ENCODE data around the gene PRTFDC1.

Gene PRTFDC1

DNA sequence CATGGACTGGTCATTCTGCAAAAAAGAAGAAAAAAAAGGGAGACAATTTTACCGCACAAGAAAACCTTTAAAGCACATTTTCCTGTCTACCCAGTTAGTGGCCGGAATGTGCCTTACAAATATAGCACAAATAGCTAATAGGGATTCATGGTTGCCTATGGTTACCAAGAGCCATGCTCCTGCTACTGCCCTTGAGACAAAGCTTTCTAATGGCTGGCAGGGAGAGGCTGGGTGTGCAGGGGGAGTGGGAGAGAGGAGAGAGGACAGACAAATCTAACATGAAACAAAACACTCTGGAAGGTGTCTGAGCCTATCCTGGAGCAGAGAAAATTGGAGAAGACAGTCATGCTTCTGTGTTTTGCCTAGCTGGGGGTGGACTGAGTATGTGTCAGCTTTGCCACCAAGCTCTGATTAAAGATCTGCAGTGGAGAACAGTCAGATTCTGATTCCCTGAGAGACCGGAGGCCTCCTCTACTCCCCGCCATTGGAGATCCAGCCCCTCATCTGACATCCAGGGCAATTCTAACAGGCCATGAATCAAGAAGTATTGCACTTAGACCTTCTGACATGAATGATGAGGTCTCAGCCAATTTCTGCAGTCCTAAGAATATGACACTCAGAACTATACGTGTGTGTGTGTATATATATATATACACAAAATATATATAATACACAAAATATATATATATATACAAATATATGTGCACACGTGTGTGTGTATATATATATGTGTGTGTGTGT lies 80.2 kb downstream of the PRTFDC1 start:
- DNase-seq (ENCODE audit: low spot score) = no peak

- no peak for DNase-seq (ENCODE audit: low spot score)
Measured at GRCh38 chr10:24871011-24871935, 81.1 kb downstream of the PRTFDC1 start.

- no peak for DNase-seq (ENCODE audit: low spot score)
Measured at GRCh38 chr10:24869354-24870015, 82.9 kb downstream of the PRTFDC1 start.

GRCh38 chr10:24866604-24867583 lies 85.5 kb downstream of the PRTFDC1 start:
- peak; percentile 40 for DNase-seq (ENCODE audit: low spot score)

DNA sequence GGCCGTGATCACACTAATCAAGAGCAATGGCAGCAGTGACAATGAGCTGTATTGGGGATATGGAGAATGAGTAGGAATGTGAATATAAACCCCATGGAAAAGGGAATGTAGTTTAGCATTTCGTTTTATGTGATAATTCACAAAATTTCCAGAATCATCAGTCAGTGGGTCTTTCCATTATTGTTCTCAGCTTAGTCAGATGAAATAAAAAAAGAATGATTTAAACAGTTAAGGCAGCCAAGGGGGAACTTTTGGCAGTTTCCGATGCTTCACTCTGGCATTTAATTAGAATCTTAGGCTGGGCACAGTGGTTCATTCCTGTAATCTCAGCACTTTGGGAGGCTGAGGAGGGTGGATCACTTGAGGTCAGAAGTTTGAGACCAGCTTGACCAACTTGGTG lies 86.6 kb downstream of the PRTFDC1 start:
- DNase-seq (ENCODE audit: low spot score) = no peak

DNA sequence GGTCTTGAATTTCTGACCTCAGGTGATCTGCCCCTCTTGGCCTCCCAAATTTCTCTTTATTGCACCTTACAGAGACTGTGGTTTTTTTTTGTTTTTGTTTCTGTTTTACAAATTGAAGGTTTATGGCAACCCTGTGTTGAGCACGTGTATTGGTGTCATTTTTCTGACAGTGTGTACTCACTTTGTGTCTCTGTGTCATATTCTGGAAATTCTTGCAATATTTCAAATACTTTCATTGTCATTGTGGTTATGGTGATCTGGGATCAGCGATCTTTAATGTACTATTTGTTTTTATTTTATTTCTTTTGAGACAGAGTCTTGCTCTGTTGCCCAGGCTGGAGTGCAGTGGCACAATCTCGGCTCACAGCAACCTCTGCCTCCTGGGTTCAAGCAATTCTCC lies 89.8 kb downstream of the PRTFDC1 start:
- no peak for DNase-seq (ENCODE audit: low spot score)

DNA sequence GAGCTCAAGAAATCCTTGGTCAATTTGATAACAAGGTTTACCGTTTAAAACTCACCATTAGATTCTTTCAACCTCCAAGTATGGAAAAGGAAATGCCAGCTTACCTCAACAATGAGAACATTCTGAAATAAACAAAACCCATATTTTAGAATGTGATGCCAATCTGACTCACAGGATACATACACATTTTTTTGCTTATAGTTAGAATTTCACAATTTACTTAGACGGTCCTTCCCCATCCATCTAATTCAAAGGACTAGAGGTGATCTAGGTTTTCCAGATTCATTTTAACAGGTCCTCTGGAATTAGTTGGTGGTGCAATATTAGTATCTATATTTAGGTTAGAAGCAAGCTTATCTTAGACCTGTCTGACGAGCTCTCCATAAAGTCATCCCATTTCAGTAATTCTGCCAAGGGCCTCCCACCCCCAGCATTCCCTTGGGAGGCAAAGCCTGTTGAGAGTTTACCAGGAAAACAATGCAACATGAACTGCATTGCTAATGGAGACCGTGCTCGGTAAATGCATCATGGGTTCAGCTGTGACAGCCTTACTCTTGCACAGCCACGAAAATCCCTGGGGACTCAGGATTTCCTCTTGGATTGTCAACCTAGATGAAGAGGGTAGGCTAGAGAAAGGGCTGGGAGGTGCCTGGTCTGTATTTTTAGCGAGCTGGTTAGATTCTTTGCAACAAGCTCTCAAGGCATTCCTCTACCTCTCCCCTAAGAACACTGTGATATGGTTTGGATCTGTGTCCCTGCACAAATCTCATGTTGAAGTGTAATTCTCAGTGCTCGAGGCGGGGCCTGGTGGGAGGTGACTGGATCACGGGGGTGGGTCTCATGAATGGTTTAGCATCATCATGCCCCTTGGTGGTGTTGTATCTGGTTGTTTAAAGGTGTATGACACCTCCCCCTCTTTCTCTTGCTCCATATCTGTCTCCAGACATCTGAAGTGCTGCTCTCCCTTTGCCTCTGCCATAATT lies 93.8 kb downstream of the PRTFDC1 start:
- no peak for DNase-seq (ENCODE audit: low spot score)

GRCh38 chr10:24857031-24857725 lies 95.2 kb downstream of the PRTFDC1 start:
- DNase-seq (ENCODE audit: low spot score) = no peak

DNA sequence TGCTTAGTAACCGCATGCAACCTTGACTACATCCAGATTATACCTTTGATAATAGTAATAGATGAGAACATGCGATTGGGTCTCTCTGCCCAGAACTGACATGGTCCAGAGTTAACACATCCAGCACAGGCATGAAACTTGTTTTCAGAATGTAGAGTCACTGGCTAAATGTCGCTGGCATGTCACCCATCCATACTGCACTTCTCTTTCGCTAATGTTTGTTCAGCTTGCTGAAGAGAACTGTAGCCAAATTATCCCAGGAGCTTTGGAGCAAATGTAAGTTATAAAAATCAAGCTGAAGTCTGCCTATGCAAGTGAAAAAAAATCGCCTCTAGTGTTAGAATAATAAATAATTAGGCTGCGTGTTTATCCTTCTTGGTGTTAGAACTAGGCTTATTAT lies 98.2 kb downstream of the PRTFDC1 start:
- no peak for DNase-seq (ENCODE audit: low spot score)

- no peak for DNase-seq (ENCODE audit: low spot score)
Measured at GRCh38 chr10:24853661-24854060, 98.7 kb downstream of the PRTFDC1 start.

GRCh38 chr10:24851629-24852028 lies 100.8 kb downstream of the PRTFDC1 start:
- DNase-seq (ENCODE audit: low spot score) = no peak

- DNase-seq (ENCODE audit: low spot score) = no peak
Measured at GRCh38 chr10:24850727-24851296, 101.6 kb downstream of the PRTFDC1 start.

- no peak for DNase-seq (ENCODE audit: low spot score)
Measured at GRCh38 chr10:24849501-24850299, 102.7 kb downstream of the PRTFDC1 start.

- DNase-seq (ENCODE audit: low spot score) = no peak
Measured at GRCh38 chr10:24849051-24849450, 103.4 kb downstream of the PRTFDC1 start.

GRCh38 chr10:24848195-24848594 lies 104.2 kb downstream of the PRTFDC1 start:
- no peak for DNase-seq (ENCODE audit: low spot score)

GRCh38 chr10:24847112-24848070 lies 105.0 kb downstream of the PRTFDC1 start:
- no peak for DNase-seq (ENCODE audit: low spot score)

- no peak for DNase-seq (ENCODE audit: low spot score)
Measured at GRCh38 chr10:24844742-24845141, 107.7 kb downstream of the PRTFDC1 start.
